ENCODE measurements around the gene ENO1.

DNA sequence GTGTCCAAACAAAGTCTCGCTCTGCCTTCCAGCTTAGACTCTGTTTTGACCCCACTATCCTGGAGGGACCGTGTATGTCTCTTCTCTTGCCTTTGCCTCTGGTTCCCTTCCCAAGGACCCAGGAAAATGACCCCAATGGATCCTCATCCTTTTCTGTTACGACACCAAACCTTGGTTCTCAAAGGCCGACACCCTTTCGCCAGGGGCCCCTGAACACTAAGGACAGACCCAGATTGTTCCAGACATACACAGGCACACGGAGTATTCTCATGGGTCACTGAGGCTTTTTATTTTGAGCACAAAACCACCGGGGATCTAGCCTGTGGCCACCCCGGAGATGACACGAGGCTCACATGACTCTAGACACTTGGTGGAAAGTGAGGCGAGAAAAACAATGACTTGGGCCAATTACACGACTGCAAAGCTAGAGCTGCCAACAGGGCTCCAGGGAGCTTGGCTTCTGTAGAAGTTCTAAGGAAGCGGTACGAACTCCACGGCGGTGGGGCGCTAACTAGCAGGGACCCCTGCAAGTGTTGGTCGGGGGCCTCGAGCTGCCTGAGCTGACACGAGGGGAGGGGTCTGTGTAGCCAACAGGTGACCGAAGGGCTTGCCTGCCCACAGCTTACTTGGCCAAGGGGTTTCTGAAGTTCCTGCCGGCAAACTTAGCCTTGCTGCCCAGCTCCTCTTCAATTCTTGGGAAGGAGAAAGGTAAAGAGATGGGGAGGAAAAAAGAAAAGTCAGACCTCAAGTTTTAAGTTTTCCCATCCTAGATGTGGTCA lies 17.6 kb downstream of the ENO1 start:
- TF ChIP-seq, protein P1, sequence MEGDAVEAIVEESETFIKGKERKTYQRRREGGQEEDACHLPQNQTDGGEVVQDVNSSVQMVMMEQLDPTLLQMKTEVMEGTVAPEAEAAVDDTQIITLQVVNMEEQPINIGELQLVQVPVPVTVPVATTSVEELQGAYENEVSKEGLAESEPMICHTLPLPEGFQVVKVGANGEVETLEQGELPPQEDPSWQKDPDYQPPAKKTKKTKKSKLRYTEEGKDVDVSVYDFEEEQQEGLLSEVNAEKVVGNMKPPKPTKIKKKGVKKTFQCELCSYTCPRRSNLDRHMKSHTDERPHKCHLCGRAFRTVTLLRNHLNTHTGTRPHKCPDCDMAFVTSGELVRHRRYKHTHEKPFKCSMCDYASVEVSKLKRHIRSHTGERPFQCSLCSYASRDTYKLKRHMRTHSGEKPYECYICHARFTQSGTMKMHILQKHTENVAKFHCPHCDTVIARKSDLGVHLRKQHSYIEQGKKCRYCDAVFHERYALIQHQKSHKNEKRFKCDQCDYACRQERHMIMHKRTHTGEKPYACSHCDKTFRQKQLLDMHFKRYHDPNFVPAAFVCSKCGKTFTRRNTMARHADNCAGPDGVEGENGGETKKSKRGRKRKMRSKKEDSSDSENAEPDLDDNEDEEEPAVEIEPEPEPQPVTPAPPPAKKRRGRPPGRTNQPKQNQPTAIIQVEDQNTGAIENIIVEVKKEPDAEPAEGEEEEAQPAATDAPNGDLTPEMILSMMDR (IDR thresholded peaks at IDR 0.05) = no peak
- TF ChIP-seq POLR2A (IDR thresholded peaks at IDR 0.05) = no peak
- no peak for TF ChIP-seq EP300 (IDR thresholded peaks at IDR 0.05)
- TF ChIP-seq POLR2AphosphoS5 (IDR thresholded peaks at IDR 0.05) = no peak

Measured in stomach (tissue), 4 donors.